ENCODE results near the gene FHIT.
"Not testable (repeated sequence)": the region's sequence is repeated elsewhere in the genome, so short reads cannot be mapped to it uniquely, and the experiment has no call there.

The FHIT gene

GRCh38 chr3:59934560-59934959 lies 1316.7 kb downstream of the FHIT start:
- not testable (repeated sequence) for H3K4me3 ChIP-seq, H3K27ac ChIP-seq

GRCh38 chr3:59930170-59930569 lies 1321.1 kb downstream of the FHIT start:
- H3K4me3 ChIP-seq: no peak overlapping the region
- no peak overlapping the region for H3K27ac ChIP-seq

DNA sequence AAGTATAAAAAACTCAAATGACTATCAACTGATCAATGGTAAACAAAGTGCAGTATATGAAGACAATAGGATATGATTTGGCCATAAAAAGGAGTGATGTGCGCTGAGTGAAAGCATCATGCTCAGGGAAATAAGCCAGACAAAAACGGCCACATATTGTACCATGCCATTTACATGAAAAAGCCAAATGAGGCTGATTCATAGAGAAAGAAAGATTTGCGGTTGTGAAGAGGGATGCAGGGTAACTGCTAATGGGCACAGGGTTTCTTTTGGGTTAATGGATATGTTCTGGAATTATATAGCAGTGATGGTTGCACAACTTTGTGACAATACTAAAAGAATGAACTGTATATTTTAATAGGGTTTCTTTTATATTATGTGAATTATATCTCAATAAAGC lies 1324.2 kb downstream of the FHIT start:
- no peak overlapping the region for H3K27ac ChIP-seq

GRCh38 chr3:59925946-59926345 lies 1325.3 kb downstream of the FHIT start:
- Histone ChIP-seq H3K27ac (no peak overlapping the region), H3K4me3 (no peak overlapping the region)

More for the DNA sequence above, 1324.2 kb downstream of the FHIT start:
- no peak overlapping the region for H3K4me3 ChIP-seq

- no peak overlapping the region for H3K27ac ChIP-seq
Observed at GRCh38 chr3:59922192-59922591, 1329.1 kb downstream of the FHIT start.

DNA sequence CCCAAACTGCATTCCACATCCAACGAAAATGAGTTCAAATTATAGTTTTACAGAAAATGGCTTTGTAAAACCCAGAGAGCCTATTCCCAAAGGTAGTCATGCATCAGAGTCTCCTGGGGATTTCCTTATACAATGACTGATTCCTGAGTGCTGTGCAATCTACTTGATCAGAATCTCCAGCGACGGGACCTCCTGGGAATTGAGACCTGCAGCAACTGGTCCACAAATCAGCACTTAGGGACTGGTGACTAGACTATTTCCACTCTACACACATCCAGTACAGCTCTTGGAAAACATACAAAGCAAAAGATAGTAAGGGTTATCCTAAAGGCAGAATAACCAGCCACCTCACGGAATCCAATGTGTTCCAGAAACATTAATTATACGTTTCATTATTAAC lies 1330.4 kb downstream of the FHIT start:
- no peak overlapping the region for H3K27ac ChIP-seq
- H3K4me3 ChIP-seq: no peak overlapping the region

More at GRCh38 chr3:59922192-59922591, 1329.1 kb downstream of the FHIT start:
- no peak overlapping the region for H3K4me3 ChIP-seq

GRCh38 chr3:59919586-59919985 lies 1331.7 kb downstream of the FHIT start:
- no peak overlapping the region for H3K27ac ChIP-seq
- no peak overlapping the region for H3K4me3 ChIP-seq

DNA sequence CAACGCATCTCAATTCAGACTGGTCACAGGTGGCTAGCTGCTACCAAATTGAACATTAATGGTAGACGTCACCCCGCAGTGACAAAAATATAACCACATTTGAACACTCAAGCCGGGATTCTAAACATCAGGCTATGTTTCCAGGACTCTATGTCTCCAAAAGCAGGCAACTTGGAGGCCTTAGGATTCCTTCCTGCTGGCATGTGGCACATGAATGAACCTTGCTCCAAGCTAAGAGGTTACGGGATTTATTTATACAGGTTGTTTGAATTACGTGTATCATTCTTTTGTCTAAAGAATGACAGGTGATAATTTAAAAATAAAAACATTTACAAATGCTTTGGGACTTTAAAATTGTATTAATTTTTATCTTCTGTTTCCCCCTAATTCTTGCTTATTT lies 1337.0 kb downstream of the FHIT start:
- H3K27ac ChIP-seq: no peak overlapping the region
- H3K4me3 ChIP-seq: no peak overlapping the region

GRCh38 chr3:59913645-59914044 lies 1337.6 kb downstream of the FHIT start:
- Histone ChIP-seq H3K27ac (no peak overlapping the region), H3K4me3 (no peak overlapping the region)

DNA sequence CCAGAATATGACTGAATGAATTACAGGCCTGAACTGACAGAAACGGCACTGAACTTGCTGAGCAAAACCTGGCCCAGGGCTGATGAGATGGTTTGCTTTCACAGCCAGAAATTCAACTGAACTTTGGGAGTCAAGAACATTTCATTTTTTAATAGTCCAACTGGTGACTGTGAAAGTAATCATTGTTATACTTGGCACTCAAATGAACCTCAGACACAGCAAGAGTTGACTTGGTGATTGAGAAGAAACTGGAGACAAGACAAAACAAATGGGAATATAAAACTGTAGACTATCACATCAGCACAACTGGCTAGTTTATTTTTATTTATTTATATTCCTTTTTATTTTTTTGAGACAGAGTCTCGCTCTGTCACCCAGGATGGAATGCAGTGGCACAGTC lies 1342.6 kb downstream of the FHIT start:
- no peak overlapping the region for H3K27ac ChIP-seq
- H3K4me3 ChIP-seq: no peak overlapping the region

DNA sequence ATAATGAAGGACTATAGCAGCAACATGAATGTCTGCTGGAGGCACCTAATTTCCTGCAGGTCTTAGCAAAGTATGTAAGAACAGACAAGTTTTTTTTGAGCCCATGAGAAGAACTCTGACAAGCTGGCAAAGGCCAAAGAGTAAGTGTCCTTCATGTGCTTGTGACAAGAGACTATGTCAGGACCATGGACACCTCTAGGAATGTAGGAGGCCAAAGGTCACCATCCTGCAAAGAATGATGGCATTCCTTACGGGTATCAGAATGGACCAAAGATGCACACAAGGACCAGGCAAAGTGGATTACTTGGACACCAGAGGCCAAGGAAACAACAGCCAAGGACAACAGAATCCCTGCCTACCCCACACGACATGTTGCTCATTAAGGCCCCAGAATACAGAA lies 1343.0 kb downstream of the FHIT start:
- H3K27ac ChIP-seq: no peak overlapping the region
- no peak overlapping the region for H3K4me3 ChIP-seq

DNA sequence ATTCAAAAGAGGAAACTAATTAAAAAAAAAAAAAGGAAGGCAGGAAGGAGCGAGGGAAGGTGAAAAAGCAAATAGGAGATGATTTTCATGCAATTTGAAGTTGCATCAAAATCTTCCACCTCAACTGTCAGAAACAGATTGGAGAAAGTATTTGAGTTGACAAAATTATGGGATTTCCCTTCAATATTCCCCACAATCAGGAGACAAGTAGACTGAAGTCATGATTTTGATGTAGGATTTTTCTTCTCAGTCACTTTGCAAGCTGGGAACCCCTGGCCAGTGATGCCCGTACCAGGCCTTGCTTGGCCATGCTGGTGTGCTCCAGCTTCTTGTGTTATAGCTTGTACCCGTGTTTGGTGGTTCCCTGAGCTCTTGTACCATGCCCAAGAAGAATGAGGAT lies 1347.0 kb downstream of the FHIT start:
- Histone ChIP-seq H3K4me3 (no peak overlapping the region), H3K27ac (no peak overlapping the region)

DNA sequence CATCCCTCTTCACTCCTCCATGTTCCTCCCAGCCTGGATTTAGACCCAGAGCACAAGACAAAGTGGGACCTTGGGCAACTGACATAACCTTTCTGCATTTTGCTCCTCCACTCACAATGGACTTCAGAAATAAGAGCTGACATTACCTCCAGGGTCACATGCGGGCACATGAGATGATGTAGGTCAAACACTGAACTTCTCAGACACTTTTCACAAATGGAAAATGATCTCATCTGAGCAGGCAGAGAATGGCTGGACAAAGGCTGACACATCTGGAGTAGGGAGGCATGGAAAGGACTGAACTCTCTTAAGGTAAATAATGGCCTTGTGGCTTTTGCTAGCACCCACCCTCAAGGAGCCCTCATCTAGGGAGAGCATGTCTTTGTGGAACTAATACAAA lies 1352.2 kb downstream of the FHIT start:
- Histone ChIP-seq H3K4me3 (no peak overlapping the region), H3K27ac (no peak overlapping the region)

DNA sequence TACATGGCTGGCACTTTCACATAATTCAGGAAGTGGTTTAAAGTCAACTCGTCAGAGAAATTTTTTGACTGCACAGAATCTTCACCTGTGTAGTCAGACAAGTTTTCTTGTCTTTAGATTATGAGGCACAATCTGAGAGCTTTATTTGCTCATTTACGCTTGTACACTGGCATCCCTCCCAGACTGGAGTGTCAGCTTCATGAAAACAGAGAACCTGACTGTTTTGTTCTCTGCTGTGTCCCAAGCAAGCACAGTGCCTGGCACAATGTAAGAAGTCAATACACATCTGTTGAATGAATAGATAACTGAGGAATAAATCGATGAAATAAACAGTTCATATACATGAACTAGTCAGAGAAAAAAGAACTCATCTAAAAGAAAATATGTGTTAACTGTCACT lies 1355.3 kb downstream of the FHIT start:
- no peak overlapping the region for H3K4me3 ChIP-seq
- H3K27ac ChIP-seq: no peak overlapping the region

DNA sequence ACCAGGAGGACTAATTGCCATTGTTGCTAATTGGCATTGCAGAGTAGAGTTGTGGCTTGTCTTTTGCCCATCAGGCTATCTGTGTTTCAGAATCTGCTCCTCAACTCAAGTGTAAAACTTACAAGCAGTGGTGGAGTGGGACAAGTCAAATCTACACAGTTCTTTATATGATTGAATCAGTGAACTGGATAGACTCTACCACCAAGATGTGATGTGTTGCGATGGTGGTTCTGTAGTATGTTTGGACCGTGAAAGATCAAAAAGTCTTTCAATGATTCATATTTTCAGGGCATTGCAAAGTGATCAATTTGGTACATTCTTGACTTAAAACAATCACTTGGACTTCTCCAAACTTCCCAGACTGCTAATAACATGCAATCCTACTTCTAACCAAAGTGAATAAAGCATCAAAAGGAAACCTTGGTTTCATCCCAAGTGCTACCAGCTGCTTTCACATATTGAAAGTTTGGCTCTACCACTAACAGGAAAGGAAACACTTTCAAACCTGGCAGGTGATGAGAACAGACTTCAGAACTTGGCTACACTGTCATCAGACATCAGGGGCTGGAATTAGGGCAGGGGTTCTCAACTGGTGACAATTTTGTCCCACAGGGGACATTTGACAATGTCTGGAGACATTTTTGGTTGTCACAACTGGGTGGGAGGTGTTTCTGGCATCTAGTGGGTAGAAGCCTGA lies 1356.7 kb downstream of the FHIT start:
- H3K27ac ChIP-seq: no peak overlapping the region
- H3K4me3 ChIP-seq: no peak overlapping the region

GRCh38 chr3:59890639-59891038 lies 1360.6 kb downstream of the FHIT start:
- no peak overlapping the region for H3K4me3 ChIP-seq
- no peak overlapping the region for H3K27ac ChIP-seq

- no peak overlapping the region for H3K27ac ChIP-seq
- H3K4me3 ChIP-seq: no peak overlapping the region
Observed at GRCh38 chr3:59886790-59887189, 1364.5 kb downstream of the FHIT start.

- no peak overlapping the region for H3K4me3 ChIP-seq
- H3K27ac ChIP-seq: no peak overlapping the region
Observed at GRCh38 chr3:59885899-59886400, 1365.3 kb downstream of the FHIT start.

DNA sequence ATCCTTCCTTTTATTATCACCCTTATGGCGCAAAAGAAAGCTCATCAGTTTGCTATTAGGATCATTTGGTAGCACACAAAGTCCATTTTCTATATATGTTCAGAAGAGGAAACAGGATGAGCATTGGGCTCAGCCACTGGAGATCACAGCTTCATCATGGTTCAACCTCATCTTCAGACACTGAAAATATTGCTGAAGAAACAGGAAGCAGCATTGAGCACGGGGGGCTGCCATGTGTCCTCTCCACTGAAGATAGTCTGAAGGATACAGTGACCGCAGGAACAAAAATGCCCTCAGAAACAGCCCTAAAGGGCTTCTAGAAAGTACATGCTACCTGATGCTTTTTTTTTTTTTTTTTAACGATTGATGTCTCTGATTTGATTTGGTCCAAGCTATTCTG lies 1366.2 kb downstream of the FHIT start:
- H3K4me3 ChIP-seq: no peak overlapping the region
- H3K27ac ChIP-seq: no peak overlapping the region

- no peak overlapping the region for H3K27ac ChIP-seq
Observed at GRCh38 chr3:59884409-59884808, 1366.8 kb downstream of the FHIT start.

GRCh38 chr3:59882746-59883145 lies 1368.5 kb downstream of the FHIT start:
- H3K27ac ChIP-seq: no peak overlapping the region
- no peak overlapping the region for H3K4me3 ChIP-seq

More at GRCh38 chr3:59884409-59884808, 1366.8 kb downstream of the FHIT start:
- no peak overlapping the region for H3K4me3 ChIP-seq

- no peak overlapping the region for H3K4me3 ChIP-seq
- H3K27ac ChIP-seq: no peak overlapping the region
Observed at GRCh38 chr3:59880717-59881116, 1370.5 kb downstream of the FHIT start.
